Astrocyte of the spinal cord (primary cell): ENCODE data around the gene ZNF408.

Experiments used
- DNase-seq: peaks from one replicate; pipeline ENCODE4 v3.0.0; 2011; ENCODE audit warnings: low read depth, low spot score
- H3K4me3 ChIP-seq: 2 replicates; pipeline ENCODE4 v1.5.1; 2011; ENCODE audit warnings: low read depth, mild to moderate bottlenecking, low read length, moderate library complexity
- in situ Hi-C: cut with HindIII; loops from 2 replicates; pipeline ENCODE4 v1.10.0; 2017; ENCODE audit warnings: low sequenced_read_pairs
- TF ChIP-seq, protein P1 (sequence below): IDR thresholded peaks from 2 replicates; pipeline ENCODE4 v1.5.1; 2012; ENCODE audit warnings: low read depth, mild to moderate bottlenecking, low read length, inconsistent platforms

ZNF408 gene

DNA sequence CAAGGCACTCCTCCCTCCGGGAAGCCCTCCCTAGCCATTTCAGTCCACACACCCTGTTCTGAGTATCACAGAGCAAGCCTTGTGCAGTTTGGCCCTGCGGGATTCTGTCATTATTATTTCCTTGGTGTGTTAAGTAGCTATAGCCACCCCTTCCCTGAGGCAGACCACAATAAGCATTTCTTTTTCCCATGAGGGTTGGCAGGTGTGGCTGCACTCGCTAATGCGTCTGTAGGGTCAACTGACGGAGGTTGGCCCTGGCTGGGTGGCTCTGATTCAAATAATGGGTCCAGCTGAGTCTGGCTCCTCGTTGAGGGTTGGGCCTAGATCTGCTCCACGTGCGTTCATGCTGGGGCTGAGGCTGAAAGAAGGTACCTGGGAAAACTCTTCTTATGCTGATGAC, 23.3 kb downstream of the ZNF408 start:
- TF ChIP-seq, protein P1, sequence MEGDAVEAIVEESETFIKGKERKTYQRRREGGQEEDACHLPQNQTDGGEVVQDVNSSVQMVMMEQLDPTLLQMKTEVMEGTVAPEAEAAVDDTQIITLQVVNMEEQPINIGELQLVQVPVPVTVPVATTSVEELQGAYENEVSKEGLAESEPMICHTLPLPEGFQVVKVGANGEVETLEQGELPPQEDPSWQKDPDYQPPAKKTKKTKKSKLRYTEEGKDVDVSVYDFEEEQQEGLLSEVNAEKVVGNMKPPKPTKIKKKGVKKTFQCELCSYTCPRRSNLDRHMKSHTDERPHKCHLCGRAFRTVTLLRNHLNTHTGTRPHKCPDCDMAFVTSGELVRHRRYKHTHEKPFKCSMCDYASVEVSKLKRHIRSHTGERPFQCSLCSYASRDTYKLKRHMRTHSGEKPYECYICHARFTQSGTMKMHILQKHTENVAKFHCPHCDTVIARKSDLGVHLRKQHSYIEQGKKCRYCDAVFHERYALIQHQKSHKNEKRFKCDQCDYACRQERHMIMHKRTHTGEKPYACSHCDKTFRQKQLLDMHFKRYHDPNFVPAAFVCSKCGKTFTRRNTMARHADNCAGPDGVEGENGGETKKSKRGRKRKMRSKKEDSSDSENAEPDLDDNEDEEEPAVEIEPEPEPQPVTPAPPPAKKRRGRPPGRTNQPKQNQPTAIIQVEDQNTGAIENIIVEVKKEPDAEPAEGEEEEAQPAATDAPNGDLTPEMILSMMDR: no peak
- no peak overlapping the region for H3K4me3 ChIP-seq
- no peak for DNase-seq
- in situ Hi-C loops: no loop called here

DNA sequence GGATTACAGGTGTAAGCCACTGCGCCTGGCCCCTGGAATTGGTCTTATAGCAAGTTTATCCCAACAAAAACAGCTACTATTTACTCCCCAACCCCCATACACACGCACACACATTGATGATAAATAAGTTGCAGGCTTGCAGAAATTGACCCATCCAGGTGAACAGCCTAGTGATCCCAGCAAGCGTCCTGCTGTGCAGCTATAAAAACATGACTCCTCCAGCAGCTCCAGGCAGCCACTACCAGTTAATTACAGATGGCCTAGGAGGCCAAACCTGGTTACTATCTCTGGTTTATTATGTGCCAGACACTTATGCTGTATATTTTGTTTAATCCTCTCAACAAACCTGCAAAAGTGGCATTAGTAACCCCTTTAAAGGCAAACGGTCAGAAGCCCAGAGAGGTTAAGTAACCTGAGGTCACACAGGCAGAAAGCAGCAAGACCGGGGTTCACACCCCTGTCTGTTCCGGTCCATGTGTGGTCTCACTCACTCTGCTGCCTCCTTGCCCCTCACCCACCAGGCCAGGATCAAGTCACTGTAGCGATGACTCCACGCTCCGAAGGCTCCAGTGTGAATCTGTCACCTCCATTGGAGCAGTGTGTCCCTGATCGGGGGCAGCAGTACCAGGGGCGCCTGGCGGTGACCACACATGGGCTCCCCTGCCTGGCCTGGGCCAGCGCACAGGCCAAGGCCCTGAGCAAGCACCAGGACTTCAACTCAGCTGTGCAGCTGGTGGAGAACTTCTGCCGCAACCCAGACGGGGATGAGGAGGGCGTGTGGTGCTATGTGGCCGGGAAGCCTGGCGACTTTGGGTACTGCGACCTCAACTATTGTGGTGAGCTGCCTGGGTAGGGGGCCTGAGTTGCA, 24.7 kb downstream of the ZNF408 start:
- DNase-seq: no peak
- TF ChIP-seq, protein P1: no peak
- in situ Hi-C loops: no loop called here
- no peak overlapping the region for H3K4me3 ChIP-seq

DNA sequence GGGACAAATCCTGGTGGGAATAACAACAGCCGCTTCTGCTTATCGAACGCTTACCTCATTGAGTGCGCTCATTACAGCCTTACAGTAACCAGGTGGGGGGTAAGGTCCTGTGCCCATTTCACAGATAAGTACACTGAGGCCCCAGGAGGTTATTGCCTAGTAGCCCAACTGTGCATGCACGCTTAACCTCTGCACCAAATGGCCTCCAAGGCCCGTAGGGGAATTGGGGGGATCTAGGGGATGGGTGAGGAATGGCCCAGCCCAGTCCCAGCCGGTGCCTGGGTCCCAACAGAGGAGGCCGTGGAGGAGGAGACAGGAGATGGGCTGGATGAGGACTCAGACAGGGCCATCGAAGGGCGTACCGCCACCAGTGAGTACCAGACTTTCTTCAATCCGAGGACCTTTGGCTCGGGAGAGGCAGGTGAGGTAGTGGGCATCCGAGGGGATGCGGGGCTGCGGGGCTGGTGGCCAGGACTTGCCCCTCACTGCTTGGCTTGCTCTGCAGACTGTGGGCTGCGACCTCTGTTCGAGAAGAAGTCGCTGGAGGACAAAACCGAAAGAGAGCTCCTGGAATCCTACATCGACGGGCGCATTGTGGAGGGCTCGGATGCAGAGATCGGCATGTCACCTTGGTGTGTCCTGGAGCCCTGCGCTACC, 25.5 kb downstream of the ZNF408 start:
- TF ChIP-seq, protein P1: no peak
- H3K4me3 ChIP-seq: no peak overlapping the region
- in situ Hi-C loops: no loop called here
- no peak for DNase-seq

DNA sequence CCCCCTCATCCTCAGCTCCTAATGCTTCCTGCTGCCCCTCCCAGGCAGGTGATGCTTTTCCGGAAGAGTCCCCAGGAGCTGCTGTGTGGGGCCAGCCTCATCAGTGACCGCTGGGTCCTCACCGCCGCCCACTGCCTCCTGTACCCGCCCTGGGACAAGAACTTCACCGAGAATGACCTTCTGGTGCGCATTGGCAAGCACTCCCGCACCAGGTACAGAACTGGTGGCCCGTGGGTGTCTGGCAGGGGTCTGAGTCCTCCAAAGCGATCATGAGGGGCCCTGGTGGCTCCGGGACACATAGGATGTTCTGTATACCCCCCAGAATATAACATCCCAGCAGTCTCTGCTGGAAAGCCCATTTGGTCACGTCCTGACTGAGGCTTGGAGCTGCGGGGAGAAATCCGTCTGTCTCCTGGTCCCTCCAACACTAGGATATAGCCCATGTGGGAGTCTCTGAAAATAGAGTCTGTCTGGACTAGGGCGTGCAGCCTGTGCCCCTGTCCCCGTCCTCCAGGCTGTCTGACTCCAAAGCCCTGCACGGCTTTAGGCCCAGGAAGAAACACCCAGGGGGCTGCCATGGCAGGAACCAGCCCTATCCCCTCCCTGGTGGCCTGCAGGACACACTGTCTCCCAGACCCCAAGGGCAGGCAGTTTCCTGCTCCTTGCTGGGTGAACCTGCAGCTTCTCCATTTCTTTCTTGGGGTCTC, 27.3 kb downstream of the ZNF408 start:
- DNase-seq: no peak
- H3K4me3 ChIP-seq: no peak overlapping the region
- in situ Hi-C loops: no loop called here
- TF ChIP-seq, protein P1: no peak

DNA sequence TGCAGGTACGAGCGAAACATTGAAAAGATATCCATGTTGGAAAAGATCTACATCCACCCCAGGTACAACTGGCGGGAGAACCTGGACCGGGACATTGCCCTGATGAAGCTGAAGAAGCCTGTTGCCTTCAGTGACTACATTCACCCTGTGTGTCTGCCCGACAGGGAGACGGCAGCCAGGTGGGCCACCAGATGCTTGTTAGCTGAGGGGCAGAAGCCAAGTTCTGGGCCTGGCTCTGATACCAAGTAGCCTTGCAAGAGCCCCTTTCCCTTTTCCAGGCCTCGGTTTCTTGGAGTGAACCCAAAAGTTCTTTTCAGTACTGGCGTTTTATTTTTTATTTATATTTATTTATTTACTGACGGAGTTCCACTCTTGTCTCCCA, 27.8 kb downstream of the ZNF408 start:
- DNase-seq: no peak
- in situ Hi-C loops: no loop called here
- TF ChIP-seq, protein P1: no peak
- H3K4me3 ChIP-seq: no peak overlapping the region

DNA sequence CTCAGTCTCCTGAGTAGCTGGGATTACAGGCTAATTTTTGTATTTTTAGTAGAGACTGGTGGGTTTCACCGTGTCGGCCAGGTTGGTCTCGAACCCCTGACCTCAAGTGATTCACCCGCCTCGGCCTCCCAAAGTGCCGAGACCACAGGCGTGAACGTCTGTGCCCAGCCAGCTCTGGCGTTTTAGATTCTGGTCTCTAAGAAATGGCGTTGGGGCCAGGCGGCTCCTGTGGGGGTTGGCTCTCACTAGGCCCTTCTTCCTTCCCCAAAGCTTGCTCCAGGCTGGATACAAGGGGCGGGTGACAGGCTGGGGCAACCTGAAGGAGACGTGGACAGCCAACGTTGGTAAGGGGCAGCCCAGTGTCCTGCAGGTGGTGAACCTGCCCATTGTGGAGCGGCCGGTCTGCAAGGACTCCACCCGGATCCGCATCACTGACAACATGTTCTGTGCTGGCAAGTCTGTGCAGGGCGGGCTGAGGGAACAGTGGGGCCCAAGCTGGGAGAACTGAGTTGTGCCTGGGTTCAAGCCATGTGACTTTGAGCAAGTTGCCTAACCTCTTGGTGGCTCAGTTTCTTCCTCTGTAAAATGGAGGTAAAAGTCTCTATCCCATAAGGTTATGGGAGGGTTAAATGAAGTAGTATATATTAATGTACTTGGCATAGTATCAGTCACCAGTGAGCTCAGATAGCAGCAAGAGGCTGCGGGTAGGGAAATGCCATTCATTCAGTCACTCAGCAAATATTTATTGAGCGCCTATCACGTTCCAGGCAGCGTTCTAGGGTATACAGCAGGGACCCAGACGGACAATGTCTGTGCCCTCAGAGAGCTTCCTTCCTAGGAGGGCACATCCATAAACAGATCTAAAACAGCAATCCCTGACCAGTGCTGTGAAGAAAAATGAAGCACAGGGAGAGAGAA, 28.5 kb downstream of the ZNF408 start:
- TF ChIP-seq, protein P1: no peak
- DNase-seq: no peak
- no peak overlapping the region for H3K4me3 ChIP-seq
- in situ Hi-C loops: no loop called here
